GM18873 (cell line): ENCODE measurements around the gene CD74.
A peak's percentile ranks its signal among the peaks of the same experiment; 100 is the strongest.
"Not testable (repeated sequence)": the region's sequence is repeated elsewhere in the genome, so short reads cannot be mapped to it uniquely, and the experiment has no call there.

Experiments
- ATAC-seq: cut with Tn5 transposase; IDR thresholded peaks from one replicate; pipeline ENCODE4 v1.9.1; 2021; ENCODE audit warnings: mild to moderate bottlenecking, moderate library complexity, moderate number of reproducible peaks; ENCODE audit not compliant: unreplicated experiment, low FRiP score

CD74 gene

GRCh38 chr5:150412319-150413175, at the start of gene CD74:
Gene CD74 (minus strand): TSS chr5:150412910. CDS start chr5:150412749, 161 bp downstream.
- peak; percentile 69 for ATAC-seq

- peak; percentile 71 for ATAC-seq
Measured at GRCh38 chr5:150461231-150461630, 48.5 kb upstream of the CD74 start.

- ATAC-seq = no peak
Measured at GRCh38 chr5:150460781-150461180, 48.1 kb upstream of the CD74 start.

GRCh38 chr5:150458802-150459557, 46.3 kb upstream of the CD74 start:
- peak; percentile 62 for ATAC-seq

- no peak for ATAC-seq
Measured at GRCh38 chr5:150457562-150458240, 45.0 kb upstream of the CD74 start.

- no peak for ATAC-seq
Measured at GRCh38 chr5:150457121-150457520, 44.4 kb upstream of the CD74 start.

- no peak for ATAC-seq
Measured at GRCh38 chr5:150454492-150455229, 42.0 kb upstream of the CD74 start.

- ATAC-seq = not testable (repeated sequence)
Measured at GRCh38 chr5:150454027-150454426, 41.3 kb upstream of the CD74 start.

GRCh38 chr5:150452914-150453313, 40.2 kb upstream of the CD74 start:
- no peak for ATAC-seq

- ATAC-seq = no peak
Measured at GRCh38 chr5:150451594-150451993, 38.9 kb upstream of the CD74 start.

GRCh38 chr5:150449517-150450339, 37.0 kb upstream of the CD74 start, which contains the start of gene RPS14:
Gene RPS14 (minus strand): TSS chr5:150449739. CDS start chr5:150447733, 2,006 bp downstream.
- ATAC-seq = peak; percentile 88

GRCh38 chr5:150448952-150449516, 36.3 kb upstream of the CD74 start:
- ATAC-seq = no peak

- ATAC-seq = no peak
Measured at GRCh38 chr5:150448334-150448733, 35.6 kb upstream of the CD74 start.

GRCh38 chr5:150447188-150447587, 34.5 kb upstream of the CD74 start:
- ATAC-seq = no peak

- no peak for ATAC-seq
Measured at GRCh38 chr5:150446583-150446982, 33.9 kb upstream of the CD74 start.

GRCh38 chr5:150446088-150446487, 33.4 kb upstream of the CD74 start:
- ATAC-seq = no peak

GRCh38 chr5:150444770-150445169, 32.1 kb upstream of the CD74 start:
- no peak for ATAC-seq

- no peak for ATAC-seq
Measured at GRCh38 chr5:150443242-150444075, 30.7 kb upstream of the CD74 start.
